HG02571 (cell line): ENCODE measurements around the gene SHC1.

Source experiments
- ATAC-seq: cut with Tn5 transposase; IDR thresholded peaks from one replicate; pipeline ENCODE4 v1.9.1; 2021; ENCODE audit warnings: mild to moderate bottlenecking, moderate library complexity; ENCODE audit not compliant: unreplicated experiment

Gene SHC1

GRCh38 chr1:154974808-154975408 is 4.4 kb upstream of the SHC1 start:
- peak; percentile 42 for ATAC-seq

- ATAC-seq = peak; percentile 70
These were observed 3.7 kb upstream of the SHC1 start, which contains the start of gene CKS1B for GRCh38 chr1:154974102-154974807. CKS1B (plus strand) TSS chr1:154974681; CDS start chr1:154974746, 65 bp downstream.

- ATAC-seq = no peak
These were observed 3.0 kb upstream of the SHC1 start for GRCh38 chr1:154973344-154974101.

GRCh38 chr1:154972517-154973343 is 2.2 kb upstream of the SHC1 start:
- no peak for ATAC-seq

- no peak for ATAC-seq
These were observed 1.6 kb upstream of the SHC1 start for GRCh38 chr1:154972213-154972516.

- ATAC-seq = no peak
These were observed 923 bp upstream of the SHC1 start for GRCh38 chr1:154971341-154971998.

GRCh38 chr1:154969860-154970452 is 591 bp downstream of the SHC1 start:
- no peak for ATAC-seq

GRCh38 chr1:154969246-154969645 is 1.3 kb downstream of the SHC1 start:
- ATAC-seq = no peak

GRCh38 chr1:154968731-154969130 is 1.8 kb downstream of the SHC1 start:
- no peak for ATAC-seq

GRCh38 chr1:154967331-154967950 is 3.1 kb downstream of the SHC1 start:
- ATAC-seq = no peak

GRCh38 chr1:154966111-154966510 is 4.4 kb downstream of the SHC1 start:
- ATAC-seq = no peak

- ATAC-seq = no peak
These were observed 6.2 kb downstream of the SHC1 start for GRCh38 chr1:154964359-154964758.

- ATAC-seq = no peak
These were observed 6.9 kb downstream of the SHC1 start for GRCh38 chr1:154963643-154964042.

GRCh38 chr1:154962795-154963330 is 7.7 kb downstream of the SHC1 start:
- ATAC-seq = no peak

GRCh38 chr1:154962156-154962749 is 8.3 kb downstream of the SHC1 start:
- no peak for ATAC-seq

- peak; percentile 80 for ATAC-seq
These were observed 9.1 kb downstream of the SHC1 start, which contains the start of gene PYGO2 for GRCh38 chr1:154961207-154962155. PYGO2 (minus strand) TSS chr1:154961782; CDS start chr1:154961576, 206 bp downstream.

- ATAC-seq = no peak
These were observed 10.0 kb downstream of the SHC1 start for GRCh38 chr1:154960446-154961136.
